ENCODE results near the gene RSPH3. TPM values are rescaled to one million over a fixed set of nuclear protein-coding genes. Genes with fewer than 3 reads are reported as not detected.

Gene RSPH3
- total and polyA plus RNA-seq, 10 of the 15 experiments (the other 5 are each of a cell fraction or from before 2014, with no cell fraction given) = 0.40 to 3.5 (median 1.4) TPM

GRCh38 chr6:159038914-159039884 lies 39.2 kb upstream of the RSPH3 start (continued):
- TF ChIP-seq E2F4 (IDR thresholded peaks at IDR 0.05; ENCODE audit: low read depth, low read length) (no peak), MXI1 (IDR thresholded peaks at IDR 0.05; ENCODE audit: low read depth, low read length) (no peak), YBX1 (IDR thresholded peaks at IDR 0.05) (no peak), ELK1 (IDR thresholded peaks at IDR 0.05; ENCODE audit: low read depth, low read length) (no peak), POLR2AphosphoS2 (IDR thresholded peaks at IDR 0.05; ENCODE audit: low read depth, low read length) (no peak), IKZF2 (IDR thresholded peaks at IDR 0.05) (peak; percentile 97), MAX (IDR thresholded peaks at IDR 0.05; ENCODE audit: low read depth, low read length) (no peak), SUZ12 (IDR thresholded peaks at IDR 0.05; ENCODE audit: unreplicated experiment) (no peak), SPI1 (IDR thresholded peaks at IDR 0.05; ENCODE audit: borderline replicate concordance, insufficient read depth, low read depth, low read length) (peak; percentile 91), USF1 (IDR thresholded peaks at IDR 0.05; ENCODE audit: borderline replicate concordance, extremely low read length, insufficient read depth, low read depth, low read length) (no peak), USF2 (IDR thresholded peaks at IDR 0.05; ENCODE audit: borderline replicate concordance, low read depth, low read length) (no peak), MYB (IDR thresholded peaks at IDR 0.05; ENCODE audit: borderline replicate concordance, low read depth, low read length) (0 out of 2 replicates have a peak, but pooled peaks have one; percentile 43), WRNIP1 (IDR thresholded peaks at IDR 0.05; ENCODE audit: borderline replicate concordance, low read depth, low read length) (no peak), CEBPZ (IDR thresholded peaks at IDR 0.05; ENCODE audit: low read depth, low read length) (no peak), SP1 (IDR thresholded peaks at IDR 0.05; ENCODE audit: low read depth, low read length) (peak; percentile 21), PKNOX1 (IDR thresholded peaks at IDR 0.05) (peak; percentile 44), ZZZ3 (IDR thresholded peaks at IDR 0.05; ENCODE audit: control insufficient read depth, insufficient read length, low read depth) (no peak)

Measured in GM12878 (cell line).